GM06990 (cell line): ENCODE measurements around the gene MAP3K13.

ENCODE experiments used
- DNase-seq: peaks from one replicate; pipeline ENCODE4 v3.0.0-alpha.2; 2011; ENCODE audit not compliant: insufficient read length; ENCODE audit errors: extremely low read depth
- H3K27me3 ChIP-seq: replicated peaks from 2 replicates; pipeline ENCODE4 v1.6.0; 2011; ENCODE audit warnings: low read length; ENCODE audit not compliant: control insufficient read depth, insufficient read depth
- H3K36me3 ChIP-seq: 2 replicates; pipeline ENCODE4 v1.5.1; 2011; ENCODE audit warnings: low read length; ENCODE audit not compliant: control insufficient read depth, insufficient read depth
- H3K4me3 ChIP-seq: replicated peaks from 2 replicates; pipeline ENCODE4 v1.5.1; 2011; ENCODE audit warnings: low read depth, mild to moderate bottlenecking, control low read depth, low read length
- CTCF ChIP-seq: IDR thresholded peaks from 2 replicates; pipeline ENCODE4 v1.5.1; 2011; ENCODE audit warnings: low read length, control low read depth, mild to moderate bottlenecking, inconsistent platforms; ENCODE audit not compliant: insufficient read depth, poor library complexity, severe bottlenecking

MAP3K13 gene

GRCh38 chr3:185347399-185347798 is 15.5 kb upstream of the MAP3K13 start:
- no peak overlapping the region for H3K4me3 ChIP-seq
- no peak for TF ChIP-seq CTCF
- H3K36me3 ChIP-seq = no peaks in the 10 kb centered on the region
- no peaks in the 10 kb centered on the region for H3K27me3 ChIP-seq
- DNase-seq = no peak

- no peaks in the 10 kb centered on the region for H3K36me3 ChIP-seq
- TF ChIP-seq CTCF = no peak
- no peak for DNase-seq
- no peaks in the 10 kb centered on the region for H3K27me3 ChIP-seq
- H3K4me3 ChIP-seq = no peak overlapping the region
These were observed 12.1 kb upstream of the MAP3K13 start for GRCh38 chr3:185350841-185351240.

GRCh38 chr3:185351396-185351795 is 11.5 kb upstream of the MAP3K13 start:
- DNase-seq = no peak
- Histone ChIP-seq H3K36me3 (no peaks in the 10 kb centered on the region), H3K27me3 (no peaks in the 10 kb centered on the region; the same call in 1 of the 2 replicates), H3K4me3 (no peak overlapping the region)
- TF ChIP-seq CTCF = no peak

- TF ChIP-seq CTCF = no peak
- Histone ChIP-seq H3K4me3 (no peak overlapping the region), H3K36me3 (no peaks in the 10 kb centered on the region), H3K27me3 (no peaks in the 10 kb centered on the region; the same call in 1 of the 2 replicates)
- DNase-seq = no peak
These were observed 9.7 kb upstream of the MAP3K13 start for GRCh38 chr3:185353225-185353624.

- H3K36me3 ChIP-seq = no peaks in the 10 kb centered on the region
- TF ChIP-seq CTCF = peak; percentile 74
- peak; percentile 48 for DNase-seq
- no peak overlapping the region for H3K4me3 ChIP-seq
- H3K27me3 ChIP-seq = no peaks in the 10 kb centered on the region; the same call in 1 of the 2 replicates
These were observed 8.9 kb upstream of the MAP3K13 start for GRCh38 chr3:185353823-185354614.
